Activated CD4-positive, CD25-positive, alpha-beta regulatory T cell (primary cell): Measurements from ENCODE around the gene ZNF536.

Source experiments
- DNase-seq, 4 experiments: peaks; one replicate each; lab custom pipeline; 2025; lab: John Stamatoyannopoulos, UW

ZNF536 gene

GRCh38 chr19:30364866-30365800 lies 7.1 kb upstream of the ZNF536 start:
- DNase-seq = no peak

- no peak for DNase-seq
These were observed 5.9 kb upstream of the ZNF536 start for GRCh38 chr19:30366282-30366681.

- no peak for DNase-seq
These were observed 5.2 kb upstream of the ZNF536 start for GRCh38 chr19:30367006-30367405.

- DNase-seq = no peak
These were observed 4.8 kb upstream of the ZNF536 start for GRCh38 chr19:30367421-30367820.

GRCh38 chr19:30369833-30370232 lies 2.4 kb upstream of the ZNF536 start:
- no peak for DNase-seq

- no peak for DNase-seq
These were observed 885 bp upstream of the ZNF536 start for GRCh38 chr19:30371161-30371836.

- DNase-seq = no peak
These were observed 1.4 kb downstream of the ZNF536 start for GRCh38 chr19:30373593-30373992.

- no peak for DNase-seq
These were observed 2.3 kb downstream of the ZNF536 start for GRCh38 chr19:30374539-30374864.

GRCh38 chr19:30374865-30375552 lies 2.8 kb downstream of the ZNF536 start:
- DNase-seq = no peak

GRCh38 chr19:30375553-30376031 lies 3.4 kb downstream of the ZNF536 start:
- no peak for DNase-seq

- no peak for DNase-seq
These were observed 4.1 kb downstream of the ZNF536 start for GRCh38 chr19:30376272-30376671.

- DNase-seq = no peak
These were observed 4.7 kb downstream of the ZNF536 start for GRCh38 chr19:30376826-30377425.

- DNase-seq = no peak
These were observed 6.5 kb downstream of the ZNF536 start for GRCh38 chr19:30378701-30379100.

- DNase-seq = no peak
These were observed 7.8 kb downstream of the ZNF536 start for GRCh38 chr19:30379841-30380610.

- no peak for DNase-seq
These were observed 9.2 kb downstream of the ZNF536 start for GRCh38 chr19:30381366-30381765.

- no peak for DNase-seq
These were observed 13.0 kb downstream of the ZNF536 start for GRCh38 chr19:30385174-30385573.

- no peak for DNase-seq
These were observed 13.5 kb downstream of the ZNF536 start for GRCh38 chr19:30385666-30386065.

- DNase-seq = no peak
These were observed 14.5 kb downstream of the ZNF536 start for GRCh38 chr19:30386551-30387143.

- DNase-seq = no peak
These were observed 15.3 kb downstream of the ZNF536 start for GRCh38 chr19:30387311-30388115.

GRCh38 chr19:30388327-30388726 lies 16.1 kb downstream of the ZNF536 start:
- no peak for DNase-seq
